Neural cell (in vitro differentiated cells): ENCODE results near the gene LGI4.

ENCODE experiments used
- EZH2 ChIP-seq: fragments of 200-600, 300-800 bp; shearing (Covaris generic), sonication (generic); IDR thresholded peaks from 2 replicates; pipeline ENCODE4 v1.6.1; 2014; ENCODE audit warnings: antibody characterized with exemption, low read length, borderline replicate concordance, mild to moderate bottlenecking; ENCODE audit not compliant: insufficient read depth, poor library complexity, severe bottlenecking
- SMC3 ChIP-seq: fragments of 450-650 bp; conservative IDR thresholded peaks from 2 replicates; pipeline ENCODE4 v1.6.1; 2014; ENCODE audit warnings: antibody characterized with exemption, mild to moderate bottlenecking, moderate library complexity; ENCODE audit not compliant: poor library complexity
- TF ChIP-seq, protein P1 (sequence below): fragments of 450-650 bp; IDR thresholded peaks from 2 replicates; pipeline ENCODE4 v1.5.1; 2014; ENCODE audit warnings: antibody characterized with exemption, mild to moderate bottlenecking, moderate library complexity; ENCODE audit not compliant: poor library complexity, severe bottlenecking

- TF ChIP-seq SMC3 (no peak), EZH2 (no peak)
- TF ChIP-seq, protein P1, sequence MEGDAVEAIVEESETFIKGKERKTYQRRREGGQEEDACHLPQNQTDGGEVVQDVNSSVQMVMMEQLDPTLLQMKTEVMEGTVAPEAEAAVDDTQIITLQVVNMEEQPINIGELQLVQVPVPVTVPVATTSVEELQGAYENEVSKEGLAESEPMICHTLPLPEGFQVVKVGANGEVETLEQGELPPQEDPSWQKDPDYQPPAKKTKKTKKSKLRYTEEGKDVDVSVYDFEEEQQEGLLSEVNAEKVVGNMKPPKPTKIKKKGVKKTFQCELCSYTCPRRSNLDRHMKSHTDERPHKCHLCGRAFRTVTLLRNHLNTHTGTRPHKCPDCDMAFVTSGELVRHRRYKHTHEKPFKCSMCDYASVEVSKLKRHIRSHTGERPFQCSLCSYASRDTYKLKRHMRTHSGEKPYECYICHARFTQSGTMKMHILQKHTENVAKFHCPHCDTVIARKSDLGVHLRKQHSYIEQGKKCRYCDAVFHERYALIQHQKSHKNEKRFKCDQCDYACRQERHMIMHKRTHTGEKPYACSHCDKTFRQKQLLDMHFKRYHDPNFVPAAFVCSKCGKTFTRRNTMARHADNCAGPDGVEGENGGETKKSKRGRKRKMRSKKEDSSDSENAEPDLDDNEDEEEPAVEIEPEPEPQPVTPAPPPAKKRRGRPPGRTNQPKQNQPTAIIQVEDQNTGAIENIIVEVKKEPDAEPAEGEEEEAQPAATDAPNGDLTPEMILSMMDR, result no peak
Measured at GRCh38 chr19:35117799-35118198, 17.1 kb downstream of the LGI4 start.
